GM21717 (cell line): Measurements from ENCODE around the gene DMD.
"Not testable (repeated sequence)": the region's sequence is repeated elsewhere in the genome, so short reads cannot be mapped to it uniquely, and the experiment has no call there.

Experiments used
- ATAC-seq: cut with Tn5 transposase; IDR thresholded peaks from one replicate; pipeline ENCODE4 v1.9.1; 2021; ENCODE audit warnings: mild to moderate bottlenecking, moderate library complexity; ENCODE audit not compliant: unreplicated experiment

The DMD gene

DNA sequence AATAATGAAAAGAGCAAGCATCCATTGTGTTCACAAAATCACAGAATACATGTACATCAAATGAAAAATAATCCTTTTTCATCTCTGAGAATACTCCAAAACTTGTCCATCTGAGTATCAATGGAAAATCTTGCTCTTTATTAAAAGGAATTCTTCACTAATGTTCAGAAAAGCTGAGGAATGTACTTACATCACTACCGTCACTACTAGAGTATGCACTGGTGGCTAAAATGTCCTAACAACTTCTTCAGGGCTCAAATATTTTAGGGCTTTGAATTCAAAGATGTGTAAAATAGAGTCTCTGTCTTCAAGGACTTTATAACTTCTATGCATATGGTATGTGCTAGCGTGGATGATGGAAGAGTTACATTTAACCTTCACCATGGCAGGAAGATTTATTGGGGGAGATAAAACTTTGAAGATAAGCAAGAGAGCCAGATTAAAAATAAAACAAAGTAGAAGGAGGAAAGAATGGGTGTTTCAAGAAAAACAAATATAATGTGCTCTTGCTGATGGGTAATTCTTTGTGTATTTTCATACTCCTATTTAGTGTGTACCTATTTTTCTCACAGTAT, 55.1 kb downstream of the DMD start:
- no peak for ATAC-seq

DNA sequence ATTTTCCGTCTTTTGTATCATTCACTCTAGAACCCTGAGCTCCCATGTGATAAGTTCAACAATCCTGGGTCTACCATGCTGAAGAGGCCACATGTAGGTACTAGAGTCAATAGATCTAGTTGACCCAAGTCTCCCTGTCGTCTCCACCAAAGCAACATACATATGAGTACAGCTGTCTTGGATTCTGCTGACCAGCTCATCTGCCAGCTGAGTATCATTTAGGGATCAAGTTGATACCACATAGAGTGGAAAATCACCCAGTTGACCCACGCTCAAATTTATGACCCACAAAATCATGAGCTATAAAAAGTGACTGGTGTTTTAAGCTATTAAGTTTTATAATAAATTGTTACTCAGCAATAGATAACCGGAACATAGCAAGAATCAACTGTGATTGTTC, 61.8 kb downstream of the DMD start:
- ATAC-seq = no peak

DNA sequence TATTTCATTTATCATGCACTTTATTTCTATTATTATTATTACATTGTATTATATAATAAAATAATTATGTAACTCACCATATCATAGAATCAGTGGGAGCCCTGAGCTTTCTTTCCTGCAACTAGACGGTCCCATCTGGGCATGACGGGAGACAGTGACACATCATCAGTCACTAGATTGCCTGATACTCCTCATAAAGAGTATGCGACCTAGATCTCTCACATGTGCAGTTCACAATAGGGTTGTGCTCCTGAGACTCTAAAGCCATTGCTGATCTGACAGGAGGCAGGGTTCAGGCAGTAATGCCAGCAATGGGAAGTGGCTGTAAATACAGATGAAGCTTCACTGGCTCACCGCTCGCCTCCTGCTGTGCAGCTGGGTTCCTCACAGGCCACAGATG, 62.3 kb downstream of the DMD start:
- ATAC-seq = no peak

DNA sequence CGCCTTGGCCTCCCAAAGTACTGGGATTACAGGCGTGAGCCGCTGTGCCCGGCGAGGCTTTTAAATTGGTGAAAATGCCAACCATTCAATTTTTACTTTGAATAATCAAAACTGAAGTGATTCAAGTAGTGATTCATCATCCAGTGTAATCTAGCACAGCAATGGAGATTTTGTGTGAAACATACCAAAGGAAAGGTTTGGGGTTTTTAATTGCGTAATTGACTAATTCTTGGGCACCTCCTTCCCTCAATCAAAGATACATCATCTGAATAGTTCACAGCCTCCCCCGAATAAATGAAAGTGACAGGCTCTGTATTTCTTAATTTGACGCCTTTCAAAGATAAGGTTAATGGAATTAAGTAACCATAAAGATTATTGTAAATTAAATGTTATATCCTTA, 69.0 kb downstream of the DMD start:
- ATAC-seq = no peak

DNA sequence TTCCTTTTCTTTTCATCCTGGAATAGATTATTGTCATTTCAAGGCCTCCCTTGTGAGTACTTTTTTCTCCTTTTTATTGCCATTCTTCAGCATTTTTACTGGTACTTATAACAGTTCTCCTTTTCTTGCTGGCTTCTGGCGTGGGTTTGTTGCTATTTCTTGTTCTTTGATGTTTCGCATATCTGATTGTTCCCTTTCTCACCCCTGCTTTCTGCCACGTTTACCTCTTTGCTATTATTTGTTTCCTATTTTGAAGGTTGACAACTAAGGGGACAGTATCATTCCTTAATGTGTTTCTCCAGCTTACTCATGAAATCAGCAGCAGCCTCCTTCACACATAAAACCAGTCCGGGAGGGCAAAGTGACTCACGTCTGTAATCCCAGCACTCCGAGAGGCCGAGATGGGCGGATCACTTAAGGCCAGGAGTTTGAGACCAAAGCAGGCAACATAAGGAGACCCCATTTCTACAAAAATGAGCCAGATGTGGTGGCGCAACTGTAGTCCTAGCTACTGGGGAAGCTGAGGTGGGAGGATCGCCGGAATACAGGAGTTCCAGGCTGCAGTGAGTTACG, 72.6 kb downstream of the DMD start:
- ATAC-seq = no peak

DNA sequence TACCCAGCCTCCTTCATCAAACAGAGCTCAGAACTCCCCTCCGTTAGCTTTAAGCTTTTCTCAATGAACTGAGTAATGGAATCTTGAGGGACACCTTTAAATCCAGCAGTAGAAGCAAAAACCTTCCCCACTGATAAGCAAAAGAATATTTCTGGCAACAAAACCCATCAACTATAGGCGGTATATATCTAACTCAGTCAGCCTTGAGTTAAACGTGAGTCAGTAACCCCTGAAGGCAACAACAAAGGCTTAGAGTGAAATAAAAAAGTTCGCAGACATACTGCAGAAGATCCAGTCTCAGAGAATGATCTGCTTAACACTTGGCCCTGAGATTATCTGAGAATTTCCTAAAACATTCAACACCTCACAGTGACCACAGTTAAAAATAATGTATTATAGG, 77.2 kb downstream of the DMD start:
- no peak for ATAC-seq

DNA sequence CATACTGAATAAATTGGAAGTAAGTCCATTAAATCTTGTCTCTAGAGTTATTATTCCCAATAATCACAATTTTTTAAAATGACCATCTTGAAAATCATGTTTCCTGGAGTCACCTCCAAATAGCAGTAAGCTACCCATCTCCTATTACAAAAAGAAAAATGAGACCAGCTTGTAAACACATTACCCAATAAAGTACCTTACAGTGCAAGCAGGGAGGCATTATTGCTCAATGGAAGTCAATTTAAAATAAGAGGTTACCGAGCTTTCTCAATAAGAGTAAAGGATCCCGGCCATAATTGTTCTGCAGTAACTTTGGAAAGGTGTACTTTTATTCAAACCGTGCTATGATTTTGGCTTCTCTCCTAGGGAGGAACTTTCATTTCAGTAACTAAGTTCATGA, 78.0 kb downstream of the DMD start:
- no peak for ATAC-seq

DNA sequence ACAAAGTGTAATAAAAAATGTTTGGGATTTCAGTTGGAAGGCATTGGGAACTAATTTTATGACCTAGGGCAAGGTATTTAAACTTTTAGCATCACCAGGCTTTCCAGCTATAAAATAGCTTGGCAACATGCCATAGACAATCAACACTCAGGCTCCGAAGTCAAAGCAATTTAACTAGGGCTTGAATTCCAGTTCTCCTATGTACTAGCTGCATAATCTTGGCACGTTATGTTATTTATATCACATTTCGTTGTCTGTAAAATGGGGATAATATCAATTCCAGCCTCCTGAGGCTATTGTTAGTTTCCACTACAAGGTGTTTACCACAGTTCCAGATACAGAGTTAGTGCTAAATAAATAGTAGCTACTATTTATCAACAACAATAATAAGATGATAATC, 78.8 kb downstream of the DMD start:
- no peak for ATAC-seq

DNA sequence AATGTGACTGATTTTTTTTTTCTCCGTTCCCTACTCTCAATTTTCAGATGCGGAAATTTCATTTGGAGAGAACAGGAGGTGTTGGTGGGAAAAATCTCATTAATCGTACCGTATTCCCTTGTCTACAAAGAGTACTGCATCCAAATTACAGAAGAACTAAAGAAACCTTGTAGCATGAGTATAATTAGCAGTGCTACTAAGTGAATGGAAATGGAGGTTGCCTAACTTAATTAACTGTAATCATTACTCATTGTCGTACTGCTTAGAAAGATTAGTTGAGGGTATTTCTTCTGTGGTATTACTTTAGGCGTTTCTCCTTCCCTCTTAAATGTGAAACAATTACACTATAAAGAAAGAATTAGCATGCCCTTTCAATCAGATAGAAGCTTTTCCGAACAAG, 81.7 kb downstream of the DMD start:
- ATAC-seq = no peak

DNA sequence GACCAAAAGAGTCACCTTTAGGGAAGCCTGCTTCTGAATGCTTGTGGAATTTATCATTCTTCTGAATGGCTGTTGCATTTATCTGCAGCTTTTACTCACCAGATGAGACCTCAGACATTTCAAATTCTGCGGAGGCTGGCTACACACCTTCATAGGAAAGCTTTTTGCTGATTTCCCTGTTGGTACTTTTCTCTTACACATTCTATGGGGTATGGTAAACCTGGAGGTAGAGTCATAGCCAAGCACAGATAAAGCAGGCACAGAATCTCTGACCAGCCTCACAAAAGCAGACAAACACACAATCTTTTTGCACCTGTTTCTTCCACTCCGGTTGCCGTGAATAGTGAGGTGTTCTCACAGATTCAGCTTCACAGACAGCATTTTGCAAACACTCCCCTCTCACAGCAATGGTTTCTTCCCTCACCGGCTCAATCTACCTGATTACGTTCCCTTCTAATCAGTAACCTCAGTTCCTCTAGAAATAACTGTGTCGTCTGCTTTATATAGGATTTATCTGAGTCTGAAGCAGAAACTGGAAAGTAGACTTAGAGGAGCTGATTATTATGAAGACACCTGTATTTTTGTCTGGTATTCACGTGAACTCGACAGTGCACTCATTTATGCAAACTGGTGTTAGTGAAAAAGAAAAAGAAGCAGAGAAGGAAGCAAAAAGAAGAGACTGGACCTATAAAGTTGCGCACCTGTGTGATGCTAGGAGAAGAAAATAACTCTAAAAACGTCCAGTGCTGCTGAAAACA, 83.1 kb downstream of the DMD start:
- ATAC-seq = no peak

DNA sequence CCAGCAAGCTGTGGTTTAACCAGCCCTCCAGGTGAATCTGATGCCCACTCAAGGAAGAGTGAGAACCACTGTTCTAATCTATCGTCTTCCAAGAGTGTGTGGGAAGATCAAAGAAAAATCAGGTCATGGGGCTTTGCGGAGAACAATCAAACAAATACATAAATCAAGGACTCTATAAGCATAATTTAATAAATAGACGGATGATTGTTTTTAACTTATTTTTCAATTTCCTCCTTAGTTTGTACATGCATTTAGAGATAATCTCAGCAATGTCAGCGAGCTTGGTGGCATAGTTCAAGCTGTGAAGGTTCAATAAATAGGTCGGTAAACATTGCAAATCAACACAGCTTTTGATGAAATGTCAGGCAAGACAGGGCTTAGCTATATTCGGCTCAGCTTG, 84.9 kb downstream of the DMD start:
- ATAC-seq = no peak

DNA sequence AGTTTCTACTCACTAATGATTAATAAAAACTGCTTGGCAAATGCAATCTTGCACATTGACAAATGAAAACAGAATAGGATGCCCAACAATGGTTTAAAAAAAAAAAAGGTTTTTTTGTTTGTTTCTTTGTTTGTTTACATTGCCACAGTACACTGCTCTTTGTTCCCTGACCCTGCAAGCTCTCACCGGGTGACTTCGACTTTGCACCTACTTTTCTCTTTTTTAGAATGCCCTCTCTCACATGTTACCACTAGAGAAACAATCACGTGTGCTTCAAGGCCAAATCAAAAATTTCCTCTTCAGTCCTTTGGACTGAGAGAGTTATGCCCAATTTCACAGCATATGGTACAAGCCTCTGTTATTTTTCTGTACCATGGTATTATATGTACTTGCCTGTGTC, 101.5 kb downstream of the DMD start:
- no peak for ATAC-seq

DNA sequence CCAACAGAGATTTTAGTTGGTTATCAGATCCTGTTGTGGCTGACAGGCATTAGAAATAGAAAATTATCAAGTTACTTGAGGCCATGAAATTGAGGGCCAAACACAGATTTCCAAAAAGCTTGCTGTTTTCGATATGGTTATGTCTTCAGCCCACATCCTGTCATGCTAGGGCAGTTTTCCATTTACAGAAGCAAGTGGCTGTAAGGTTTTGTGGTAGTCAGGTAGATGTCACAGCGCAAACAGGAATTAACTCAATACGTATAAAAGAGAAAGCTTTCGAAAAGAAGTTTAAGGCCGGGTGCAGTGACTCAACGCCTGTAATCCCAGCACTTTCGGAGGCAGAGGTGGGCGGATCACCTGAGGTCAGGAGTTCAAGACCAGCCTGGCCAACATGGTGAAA, 104.6 kb downstream of the DMD start:
- no peak for ATAC-seq

DNA sequence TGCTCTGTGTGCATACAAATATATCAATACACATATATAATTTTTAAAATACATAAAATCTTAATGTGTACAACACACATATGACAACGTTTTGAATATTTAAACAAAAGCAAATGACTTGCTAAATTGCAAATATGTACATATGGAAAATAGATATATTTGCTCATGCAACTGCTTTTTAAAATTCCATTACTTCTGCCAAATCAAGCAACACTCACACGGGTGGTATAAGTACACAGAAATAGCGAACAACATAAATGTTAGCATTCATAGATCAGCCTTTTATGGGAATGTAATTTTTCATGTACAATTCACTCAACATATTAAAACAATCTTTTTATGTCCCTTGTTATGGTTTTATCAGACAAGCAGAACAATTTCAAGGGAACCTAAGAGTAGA, 116.3 kb downstream of the DMD start:
- ATAC-seq = no peak

DNA sequence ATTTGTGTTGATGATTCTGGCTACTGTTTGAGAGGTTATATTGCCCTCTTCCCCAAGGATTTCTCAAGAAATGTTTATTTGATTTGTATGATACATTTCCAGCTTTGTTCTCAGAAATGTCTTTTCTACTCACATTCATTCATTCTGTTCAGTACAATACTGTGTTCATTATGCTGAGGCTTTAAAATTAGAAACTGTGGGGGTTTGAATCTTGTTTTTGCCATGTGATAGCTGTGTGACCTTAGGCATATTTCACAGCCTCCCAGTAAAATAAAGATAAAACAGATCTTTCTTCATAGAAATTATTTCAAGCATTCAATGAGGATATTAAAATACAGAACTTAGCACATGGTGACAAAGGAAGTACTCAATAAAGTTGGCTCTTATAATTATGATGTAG, 123.9 kb downstream of the DMD start:
- no peak for ATAC-seq

DNA sequence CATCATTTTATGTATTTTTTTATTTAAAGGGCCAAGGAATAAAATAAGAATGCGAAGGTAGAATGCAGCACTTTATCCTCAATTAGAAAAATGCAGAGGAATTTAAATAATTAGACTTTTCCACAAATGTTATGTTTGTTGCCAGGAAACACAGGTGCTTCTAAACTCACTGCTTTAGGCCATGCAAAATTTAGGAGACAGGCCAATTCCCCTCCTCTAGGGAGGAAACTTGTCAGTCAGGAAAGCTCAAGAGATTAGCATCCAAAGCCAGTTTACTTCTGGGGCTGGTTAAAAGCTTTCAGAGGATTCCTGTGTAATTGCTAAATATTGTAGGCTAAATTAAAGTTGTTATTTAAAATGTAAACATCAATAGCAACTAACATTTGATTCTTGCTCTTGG, 124.5 kb downstream of the DMD start:
- ATAC-seq = no peak

DNA sequence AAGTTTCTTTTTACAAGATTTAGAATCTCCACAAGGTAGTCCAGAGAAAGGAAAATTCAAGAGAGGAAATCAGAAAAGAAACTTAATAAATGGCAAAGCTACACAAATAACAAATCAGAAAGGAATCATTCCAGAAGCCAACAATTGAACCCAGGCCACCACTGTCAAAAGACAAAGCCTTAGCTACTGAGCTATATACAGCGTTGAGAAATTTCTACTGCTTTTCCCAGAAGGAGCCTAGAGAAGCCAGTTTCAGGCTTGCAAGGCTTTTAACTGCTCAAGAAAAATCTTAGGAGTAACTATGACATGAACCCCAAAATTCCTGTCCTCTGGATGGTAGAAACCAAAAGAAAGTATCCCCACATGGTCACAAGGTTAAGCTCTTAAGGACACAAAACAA, 129.0 kb downstream of the DMD start:
- no peak for ATAC-seq

DNA sequence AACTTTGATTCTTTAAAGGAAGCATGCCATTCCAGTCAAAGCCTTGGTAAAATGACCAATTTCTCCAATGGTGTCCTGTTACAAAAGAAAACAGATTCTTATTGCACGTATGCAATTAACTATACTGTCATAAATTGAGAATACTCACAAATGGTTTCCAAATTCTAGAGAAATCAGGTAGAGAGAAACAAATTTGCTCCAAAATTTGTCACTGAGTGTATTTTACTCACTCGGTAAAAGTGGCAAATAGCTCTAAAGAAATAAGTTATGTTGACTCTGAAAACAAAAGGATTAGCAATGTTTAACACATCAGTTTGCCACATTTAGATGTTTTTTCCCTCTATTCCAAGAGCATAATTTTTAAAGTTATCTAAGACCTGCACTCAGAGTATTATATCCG, 133.1 kb downstream of the DMD start:
- ATAC-seq = no peak

DNA sequence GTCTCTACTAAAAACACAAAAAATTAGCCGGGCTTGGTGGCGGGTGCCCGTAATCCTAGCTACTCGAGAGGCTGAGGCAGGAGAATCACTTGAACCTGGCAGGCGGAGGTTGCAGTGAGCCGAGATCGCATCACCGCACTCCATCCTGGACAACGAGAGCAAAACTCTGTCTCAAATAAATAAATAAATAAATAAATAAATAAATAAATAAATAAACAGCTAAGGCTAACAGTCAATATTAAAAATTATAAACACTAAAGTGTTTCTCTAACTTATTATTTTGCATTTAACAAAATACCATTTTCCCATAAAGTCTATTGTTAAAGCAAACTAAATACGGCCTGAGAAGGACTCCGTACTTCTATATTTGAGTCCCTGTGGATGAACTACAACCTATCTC, 137.7 kb downstream of the DMD start:
- ATAC-seq = not testable (repeated sequence)

DNA sequence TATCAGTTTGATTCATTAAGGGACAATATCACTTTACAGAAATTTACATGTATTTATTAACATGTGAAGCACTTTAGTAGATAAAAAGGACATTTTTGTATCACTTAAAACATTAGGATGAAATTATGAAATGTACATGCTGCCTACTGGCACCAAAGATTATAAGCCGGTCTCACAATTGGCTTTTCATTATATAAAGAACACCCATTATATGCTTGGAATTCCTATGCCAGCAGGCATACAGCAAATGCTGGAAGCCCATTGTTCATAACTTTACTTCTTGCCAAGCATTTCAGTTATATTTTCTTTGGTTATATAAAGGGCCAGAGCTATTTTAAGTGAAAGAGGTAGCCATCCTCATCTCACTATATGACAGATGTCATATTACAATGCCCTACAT, 145.9 kb downstream of the DMD start:
- no peak for ATAC-seq

DNA sequence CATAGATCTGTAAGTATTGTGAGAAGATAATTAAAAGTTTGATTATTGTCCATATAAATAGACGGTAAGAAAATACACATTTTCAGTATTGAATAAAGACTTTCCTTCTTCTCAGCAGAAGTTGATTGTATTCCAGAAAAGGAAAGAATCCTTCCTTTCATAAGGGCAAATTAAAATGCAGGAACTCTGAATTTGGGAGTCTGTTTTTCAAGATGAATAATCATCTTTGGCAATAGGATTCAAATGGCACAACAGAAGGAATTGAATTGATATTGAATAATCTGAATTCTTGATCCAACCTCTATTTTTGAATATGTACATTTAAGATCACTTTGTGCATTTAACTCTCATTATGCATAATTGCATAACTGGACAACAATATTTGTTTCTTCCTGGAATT, 149.3 kb downstream of the DMD start:
- no peak for ATAC-seq

DNA sequence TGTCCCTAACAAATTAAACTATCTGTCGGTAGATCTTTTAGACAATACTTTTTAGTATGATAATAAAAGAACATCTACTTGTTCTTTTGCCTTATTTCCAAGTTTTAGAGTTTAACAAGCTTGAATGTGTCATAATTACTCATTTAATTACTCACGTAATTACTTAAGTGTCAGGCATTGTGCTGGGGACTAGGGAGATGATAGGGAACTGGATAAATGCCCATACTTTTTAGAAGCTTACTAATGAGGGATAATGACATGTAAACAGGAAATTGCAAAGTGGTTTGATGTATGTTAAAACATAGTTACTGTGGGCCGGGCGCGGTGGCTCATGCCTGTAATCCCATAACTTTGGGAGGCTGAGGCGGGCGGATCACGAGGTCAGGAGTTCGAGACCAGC, 158.3 kb downstream of the DMD start:
- no peak for ATAC-seq

DNA sequence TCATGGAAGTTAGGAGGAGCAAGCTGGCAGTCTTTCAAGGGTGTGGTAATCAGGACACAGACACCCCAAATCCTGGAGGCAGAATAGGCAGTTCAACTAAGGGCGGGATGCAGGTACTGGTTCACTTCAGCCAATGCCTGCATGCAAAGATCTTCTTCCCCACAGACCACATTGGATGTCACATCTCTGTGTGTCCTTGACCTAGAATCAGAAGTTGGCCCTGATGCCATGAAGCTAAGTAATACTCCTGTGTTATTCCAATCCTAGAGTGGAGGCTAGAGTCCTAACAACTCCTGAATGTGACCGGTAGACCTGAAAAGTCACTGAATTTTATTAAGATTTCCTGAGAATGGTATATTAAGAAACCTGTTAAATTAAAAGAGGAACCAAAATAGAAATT, 165.5 kb downstream of the DMD start:
- ATAC-seq = no peak
